HFF-Myc (cell line): Measurements from ENCODE around the gene POU6F2.

Experiments
- DNase-seq: peaks from one replicate; pipeline ENCODE4 v3.0.0-alpha.2; 2011; ENCODE audit warnings: low read depth; ENCODE audit errors: extremely low read depth
- H3K4me3 ChIP-seq: replicated peaks from 2 replicates; pipeline ENCODE4 v1.5.1; 2011; ENCODE audit warnings: low read depth, mild to moderate bottlenecking, control low read depth, low read length
- TF ChIP-seq, protein P1 (sequence below): IDR thresholded peaks from 2 replicates; pipeline ENCODE4 v1.5.1; 2012; ENCODE audit warnings: mild to moderate bottlenecking, low read depth, low read length, control low read depth; ENCODE audit errors: missing control alignments

The POU6F2 gene

GRCh38 chr7:38951213-38951612, 26.5 kb upstream of the POU6F2 start:
- DNase-seq = no peak
- no peak overlapping the region for H3K4me3 ChIP-seq
- TF ChIP-seq, protein P1, sequence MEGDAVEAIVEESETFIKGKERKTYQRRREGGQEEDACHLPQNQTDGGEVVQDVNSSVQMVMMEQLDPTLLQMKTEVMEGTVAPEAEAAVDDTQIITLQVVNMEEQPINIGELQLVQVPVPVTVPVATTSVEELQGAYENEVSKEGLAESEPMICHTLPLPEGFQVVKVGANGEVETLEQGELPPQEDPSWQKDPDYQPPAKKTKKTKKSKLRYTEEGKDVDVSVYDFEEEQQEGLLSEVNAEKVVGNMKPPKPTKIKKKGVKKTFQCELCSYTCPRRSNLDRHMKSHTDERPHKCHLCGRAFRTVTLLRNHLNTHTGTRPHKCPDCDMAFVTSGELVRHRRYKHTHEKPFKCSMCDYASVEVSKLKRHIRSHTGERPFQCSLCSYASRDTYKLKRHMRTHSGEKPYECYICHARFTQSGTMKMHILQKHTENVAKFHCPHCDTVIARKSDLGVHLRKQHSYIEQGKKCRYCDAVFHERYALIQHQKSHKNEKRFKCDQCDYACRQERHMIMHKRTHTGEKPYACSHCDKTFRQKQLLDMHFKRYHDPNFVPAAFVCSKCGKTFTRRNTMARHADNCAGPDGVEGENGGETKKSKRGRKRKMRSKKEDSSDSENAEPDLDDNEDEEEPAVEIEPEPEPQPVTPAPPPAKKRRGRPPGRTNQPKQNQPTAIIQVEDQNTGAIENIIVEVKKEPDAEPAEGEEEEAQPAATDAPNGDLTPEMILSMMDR = no peak

GRCh38 chr7:38953227-38953626, 24.5 kb upstream of the POU6F2 start:
- no peak overlapping the region for H3K4me3 ChIP-seq
- no peak for DNase-seq
- TF ChIP-seq, protein P1 = no peak

DNA sequence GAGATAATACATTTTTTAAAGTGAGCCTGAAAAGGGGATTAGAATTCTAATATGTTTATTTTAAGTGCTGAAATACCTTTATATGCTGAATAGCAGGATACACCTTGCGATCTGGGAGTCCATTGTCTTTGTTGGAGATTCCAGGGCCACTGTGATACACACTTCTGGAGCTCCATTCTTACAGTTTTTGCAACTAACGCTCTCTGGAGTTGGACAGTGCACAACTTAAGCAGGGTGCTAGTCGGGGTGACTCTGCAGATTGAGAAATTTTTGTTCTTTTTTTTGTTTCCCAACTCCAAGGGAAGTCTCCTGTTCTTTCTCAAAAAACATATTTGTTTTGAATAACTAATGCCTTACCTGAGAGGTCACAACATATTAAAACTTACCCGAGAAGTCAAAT, 23.7 kb upstream of the POU6F2 start:
- DNase-seq = no peak
- no peak overlapping the region for H3K4me3 ChIP-seq
- TF ChIP-seq, protein P1 = no peak

- no peak for DNase-seq
- TF ChIP-seq, protein P1 = no peak
- H3K4me3 ChIP-seq = no peak overlapping the region
Measured at GRCh38 chr7:38955892-38956291, 21.8 kb upstream of the POU6F2 start.

- no peak for DNase-seq
- TF ChIP-seq, protein P1 = no peak
- no peak overlapping the region for H3K4me3 ChIP-seq
Measured at GRCh38 chr7:38962028-38962427, 15.7 kb upstream of the POU6F2 start.

DNA sequence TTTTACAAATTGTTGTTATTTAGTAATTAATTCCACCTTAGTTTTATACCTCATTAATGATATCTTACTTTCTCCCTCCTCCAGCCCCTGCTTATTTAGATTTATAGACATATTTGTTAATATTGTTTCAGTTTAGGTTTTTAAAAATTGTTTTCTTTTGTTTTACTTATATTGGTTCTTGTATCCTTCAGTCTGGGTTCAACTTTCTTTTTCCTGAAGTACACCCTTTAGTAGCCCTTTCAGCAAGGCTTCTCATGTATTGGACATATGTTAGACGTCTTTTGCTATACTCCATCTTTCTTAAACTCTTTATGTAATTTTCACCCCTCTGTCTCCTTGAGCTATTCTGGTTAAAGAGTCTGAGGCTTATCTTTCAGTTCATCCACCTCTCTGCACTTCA, 12.8 kb upstream of the POU6F2 start:
- TF ChIP-seq, protein P1 = no peak
- no peak for DNase-seq
- no peak overlapping the region for H3K4me3 ChIP-seq

DNA sequence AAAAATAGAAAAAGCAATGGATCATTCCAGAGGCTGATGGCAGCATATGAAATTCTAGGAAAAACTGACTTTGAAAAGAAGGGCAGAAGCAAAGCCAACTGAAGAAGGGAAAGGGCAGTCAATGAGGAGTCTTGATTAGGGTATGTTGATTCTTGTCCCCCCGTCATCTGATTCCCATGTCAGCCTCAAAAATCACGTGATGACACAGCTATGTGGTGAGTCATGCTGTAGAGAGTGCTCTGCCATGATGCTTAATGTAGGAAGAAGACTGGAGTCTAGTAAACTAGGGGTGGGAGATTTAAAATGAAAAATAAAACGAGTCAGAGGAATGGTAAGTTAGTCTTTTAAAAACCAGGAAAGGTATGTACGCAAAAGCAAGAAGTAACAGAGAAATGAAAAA, 3.9 kb upstream of the POU6F2 start:
- peak; percentile 2 for DNase-seq
- no peak overlapping the region for H3K4me3 ChIP-seq
- TF ChIP-seq, protein P1 = no peak
